OCI-LY1 (cell line): ENCODE measurements around the gene SELPLG.

Experiments
- H2AFZ ChIP-seq: fragments of 200-600 bp; sonication (generic), shearing (Covaris generic); 2 replicates; pipeline ENCODE4 v1.6.0; 2014; ENCODE audit warnings: antibody characterized with exemption, mild to moderate bottlenecking, low read length
- H3F3A ChIP-seq: fragments of 200-600 bp; sonication (generic), shearing (Covaris generic); 2 replicates; pipeline ENCODE4 v1.6.0; 2014; ENCODE audit warnings: mild to moderate bottlenecking, antibody characterized with exemption, low read length, moderate library complexity; ENCODE audit not compliant: insufficient read depth
- H3K27ac ChIP-seq: fragments of 200-600 bp; sonication (generic); 2 replicates; pipeline ENCODE4 v1.5.1; 2014; ENCODE audit warnings: low read length, mixed run types, mild to moderate bottlenecking, low read depth; ENCODE audit not compliant: poor library complexity, severe bottlenecking
- H3K27me3 ChIP-seq: fragments of 200-600 bp; sonication (generic); 2 replicates; pipeline ENCODE4 v1.6.0; 2014; ENCODE audit warnings: antibody characterized with exemption, mild to moderate bottlenecking, low read length, moderate library complexity; ENCODE audit not compliant: insufficient read depth
- H3K36me3 ChIP-seq: fragments of 200-600 bp; sonication (generic); 2 replicates; pipeline ENCODE4 v1.6.1; 2014; ENCODE audit warnings: mild to moderate bottlenecking, antibody characterized with exemption, low read length, moderate library complexity, mixed read lengths; ENCODE audit not compliant: insufficient read depth
- H3K4me1 ChIP-seq: fragments of 200-600 bp; sonication (generic); 2 replicates; pipeline ENCODE4 v1.5.1; 2014; ENCODE audit warnings: mild to moderate bottlenecking, low read length, moderate library complexity; ENCODE audit not compliant: insufficient read depth, severe bottlenecking
- H3K4me2 ChIP-seq: fragments of 200-600 bp; sonication (generic), shearing (Covaris generic); 2 replicates; pipeline ENCODE4 v1.6.1; 2014; ENCODE audit warnings: low read length
- H3K4me3 ChIP-seq: fragments of 200-600 bp; sonication (generic); 2 replicates; pipeline ENCODE4 v1.5.1; 2014; ENCODE audit warnings: low read length, low read depth, mild to moderate bottlenecking, mixed read lengths; ENCODE audit not compliant: poor library complexity, severe bottlenecking
- H3K79me2 ChIP-seq: fragments of 200-600 bp; shearing (Covaris generic); 2 replicates; pipeline ENCODE4 v1.6.1; 2016; ENCODE audit warnings: mixed run types, low read length, mixed read lengths; ENCODE audit not compliant: insufficient read depth
- H3K9ac ChIP-seq: fragments of 200-600 bp; sonication (generic), shearing (Covaris generic); 2 replicates; pipeline ENCODE4 v1.6.1; 2014; ENCODE audit warnings: mild to moderate bottlenecking, low read length, mixed read lengths
- H3K9me2 ChIP-seq: fragments of 200-600 bp; sonication (generic), shearing (Covaris generic); 2 replicates; pipeline ENCODE4 v1.6.1; 2014; ENCODE audit warnings: low read depth, mild to moderate bottlenecking, low read length, mixed read lengths
- H3K9me3 ChIP-seq: fragments of 200-600 bp; shearing (Covaris generic); 2 replicates; pipeline ENCODE4 v1.6.1; 2014; ENCODE audit warnings: low read length, mixed read lengths
- H4K20me1 ChIP-seq: fragments of 200-600 bp; sonication (generic), shearing (Covaris generic); 2 replicates; pipeline ENCODE4 v1.6.0; 2016; ENCODE audit warnings: mild to moderate bottlenecking, low read length; ENCODE audit not compliant: insufficient read depth
- CTCF ChIP-seq: fragments of 200-600 bp; sonication (generic), shearing (Covaris generic); IDR thresholded peaks from 2 replicates; pipeline ENCODE4 v1.5.1; 2017; ENCODE audit warnings: mild to moderate bottlenecking, antibody characterized with exemption, low read length, moderate library complexity, mixed read lengths
- EZH2 ChIP-seq: fragments of 200-600 bp; sonication (generic), shearing (Covaris generic); IDR thresholded peaks from 2 replicates; pipeline ENCODE4 v1.8.0; 2017; ENCODE audit warnings: borderline replicate concordance, mixed run types, mild to moderate bottlenecking, antibody characterized with exemption, low read length, moderate library complexity, mixed read lengths

SELPLG gene

GRCh38 chr12:108586306-108586705, 47.4 kb downstream of the SELPLG start:
- H3K9me2 ChIP-seq = no peaks in the 10 kb centered on the region
- no peak overlapping the region for H2AFZ ChIP-seq
- H3K79me2 ChIP-seq = no peaks in the 10 kb centered on the region
- no peaks in the 10 kb centered on the region for H4K20me1 ChIP-seq
- H3K36me3 ChIP-seq = no peaks in the 10 kb centered on the region
- H3K9ac ChIP-seq = no peak overlapping the region
- H3F3A ChIP-seq = no peaks in the 10 kb centered on the region
- no peak overlapping the region for H3K4me3 ChIP-seq
- no peaks in the 10 kb centered on the region for H3K4me1 ChIP-seq
- H3K9me3 ChIP-seq = no peaks in the 10 kb centered on the region
- H3K4me2 ChIP-seq = no peak overlapping the region
- TF ChIP-seq EZH2 (no peak), CTCF (no peak)
- no peaks in the 10 kb centered on the region for H3K27me3 ChIP-seq
- no peak overlapping the region for H3K27ac ChIP-seq

- no peak overlapping the region for H2AFZ ChIP-seq
- no peaks in the 10 kb centered on the region for H3K4me1 ChIP-seq
- no peaks in the 10 kb centered on the region for H3K9me2 ChIP-seq
- no peaks in the 10 kb centered on the region for H3K27me3 ChIP-seq
- H3K36me3 ChIP-seq = no peaks in the 10 kb centered on the region
- no peak overlapping the region for H3K9ac ChIP-seq
- no peak for TF ChIP-seq EZH2
- no peaks in the 10 kb centered on the region for H3F3A ChIP-seq
- no peaks in the 10 kb centered on the region for H4K20me1 ChIP-seq
- no peaks in the 10 kb centered on the region for H3K79me2 ChIP-seq
- no peak overlapping the region for H3K4me3 ChIP-seq
- no peaks in the 10 kb centered on the region for H3K9me3 ChIP-seq
- no peak overlapping the region for H3K27ac ChIP-seq
- H3K4me2 ChIP-seq = no peak overlapping the region
Measured at GRCh38 chr12:108585864-108586263, 47.8 kb downstream of the SELPLG start.

- H3K9me2 ChIP-seq = no peaks in the 10 kb centered on the region
- no peak for TF ChIP-seq EZH2
- TF ChIP-seq CTCF = no peak
Measured at GRCh38 chr12:108584456-108585065, 49.1 kb downstream of the SELPLG start.

GRCh38 chr12:108583991-108584390, 49.7 kb downstream of the SELPLG start:
- Histone ChIP-seq H4K20me1 (no peaks in the 10 kb centered on the region), H3K4me1 (no peaks in the 10 kb centered on the region), H3K79me2 (no peaks in the 10 kb centered on the region), H3K9me2 (no peaks in the 10 kb centered on the region), H3K4me3 (no peak overlapping the region), H3F3A (no peaks in the 10 kb centered on the region), H3K27ac (no peak overlapping the region), H3K36me3 (no peaks in the 10 kb centered on the region), H3K4me2 (no peak overlapping the region), H3K27me3 (no peaks in the 10 kb centered on the region), H3K9me3 (no peaks in the 10 kb centered on the region), H3K9ac (no peak overlapping the region), H2AFZ (no peak overlapping the region)
- TF ChIP-seq CTCF (no peak), EZH2 (no peak)

More at GRCh38 chr12:108584456-108585065, 49.1 kb downstream of the SELPLG start:
- Histone ChIP-seq H3K27ac (no peak overlapping the region), H3K79me2 (no peaks in the 10 kb centered on the region), H3K4me2 (no peak overlapping the region), H3K27me3 (no peaks in the 10 kb centered on the region), H2AFZ (no peak overlapping the region), H3K9ac (no peak overlapping the region), H3K9me3 (no peaks in the 10 kb centered on the region), H3F3A (no peaks in the 10 kb centered on the region), H3K36me3 (no peaks in the 10 kb centered on the region), H4K20me1 (no peaks in the 10 kb centered on the region), H3K4me1 (no peaks in the 10 kb centered on the region), H3K4me3 (no peak overlapping the region)
